ENCODE measurements around the gene RFX7.

Gene RFX7

GRCh38 chr15:56102441-56102840 is 141.2 kb downstream of the RFX7 start:
- no peak for DNase-seq

- no peak for DNase-seq
These were observed 144.4 kb downstream of the RFX7 start for GRCh38 chr15:56099311-56099710.

DNA sequence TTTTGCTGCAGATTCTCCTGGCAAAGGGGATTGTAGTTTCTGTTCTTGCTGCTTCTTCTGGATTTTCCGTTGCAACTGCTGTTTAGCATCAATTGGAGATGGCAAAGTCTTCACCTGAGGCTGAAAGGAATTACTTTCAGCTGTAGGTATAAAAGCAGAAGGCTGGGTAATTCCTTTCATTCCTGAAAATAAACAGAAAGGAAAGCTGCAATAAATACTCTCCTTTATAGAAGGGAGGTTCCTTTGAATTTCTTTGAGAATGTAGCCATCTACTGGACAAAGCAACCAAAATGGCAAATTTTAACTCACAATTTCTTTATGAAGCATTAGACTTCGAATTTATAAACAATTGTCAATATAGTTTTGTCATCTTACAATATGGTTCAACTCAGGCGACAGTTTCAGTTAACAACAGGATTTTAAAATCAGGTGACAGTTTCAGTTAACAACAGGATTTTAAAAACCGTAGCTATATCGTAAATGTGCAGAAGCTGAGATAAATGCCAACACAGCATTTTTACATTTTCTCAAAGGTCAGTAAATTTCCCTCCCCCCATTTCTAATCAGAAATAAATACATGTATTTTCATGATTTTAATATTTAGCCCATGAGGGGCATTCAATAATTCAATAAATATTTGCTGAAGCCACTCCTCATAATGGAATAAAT is 145.3 kb downstream of the RFX7 start:
- no peak for DNase-seq

GRCh38 chr15:56095406-56095805 is 148.3 kb downstream of the RFX7 start:
- no peak for DNase-seq

- DNase-seq: no peak
These were observed 149.5 kb downstream of the RFX7 start for GRCh38 chr15:56094171-56094570.

DNA sequence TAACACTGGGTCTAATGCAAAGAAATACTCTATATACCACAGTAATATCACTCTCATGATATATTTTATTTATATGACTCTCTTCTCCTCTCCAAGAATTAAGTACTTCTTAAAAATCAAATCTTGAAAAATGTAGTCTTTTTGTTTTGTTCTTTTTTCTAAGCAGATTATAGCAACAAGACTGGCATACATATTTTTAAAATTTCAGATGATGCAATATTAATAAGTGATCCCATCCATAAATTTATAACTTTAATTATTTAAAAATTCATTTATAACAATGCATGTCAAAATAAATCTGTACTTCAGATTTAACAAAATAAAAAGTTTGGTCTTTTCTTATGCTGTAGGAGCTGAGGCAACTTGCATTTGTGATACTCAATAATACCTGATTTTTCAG is 155.3 kb downstream of the RFX7 start:
- no peak for DNase-seq

DNA sequence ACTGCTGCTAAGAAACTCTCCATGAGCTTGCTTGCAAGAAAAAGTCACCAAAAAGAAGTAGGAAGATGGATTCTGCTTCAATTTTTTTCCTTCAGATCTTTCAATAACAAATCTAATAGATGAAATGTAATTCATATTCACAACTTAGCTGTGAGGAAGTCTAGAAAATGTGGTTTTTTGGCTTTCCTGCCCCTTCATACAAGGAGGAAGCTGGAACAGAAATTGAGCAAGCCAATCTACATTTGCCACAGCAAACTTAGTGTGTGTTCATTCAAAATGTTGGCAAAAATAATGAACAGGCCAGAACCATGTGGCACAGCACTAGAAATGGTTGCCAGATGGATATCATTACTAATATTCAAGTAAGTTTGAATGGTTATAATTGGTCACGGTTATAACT is 157.1 kb downstream of the RFX7 start:
- DNase-seq: no peak

GRCh38 chr15:56082263-56082761 is 161.4 kb downstream of the RFX7 start:
- no peak for DNase-seq

GRCh38 chr15:56077081-56077480 is 166.6 kb downstream of the RFX7 start:
- DNase-seq: no peak

GRCh38 chr15:56076640-56077039 is 167.0 kb downstream of the RFX7 start:
- no peak for DNase-seq

DNA sequence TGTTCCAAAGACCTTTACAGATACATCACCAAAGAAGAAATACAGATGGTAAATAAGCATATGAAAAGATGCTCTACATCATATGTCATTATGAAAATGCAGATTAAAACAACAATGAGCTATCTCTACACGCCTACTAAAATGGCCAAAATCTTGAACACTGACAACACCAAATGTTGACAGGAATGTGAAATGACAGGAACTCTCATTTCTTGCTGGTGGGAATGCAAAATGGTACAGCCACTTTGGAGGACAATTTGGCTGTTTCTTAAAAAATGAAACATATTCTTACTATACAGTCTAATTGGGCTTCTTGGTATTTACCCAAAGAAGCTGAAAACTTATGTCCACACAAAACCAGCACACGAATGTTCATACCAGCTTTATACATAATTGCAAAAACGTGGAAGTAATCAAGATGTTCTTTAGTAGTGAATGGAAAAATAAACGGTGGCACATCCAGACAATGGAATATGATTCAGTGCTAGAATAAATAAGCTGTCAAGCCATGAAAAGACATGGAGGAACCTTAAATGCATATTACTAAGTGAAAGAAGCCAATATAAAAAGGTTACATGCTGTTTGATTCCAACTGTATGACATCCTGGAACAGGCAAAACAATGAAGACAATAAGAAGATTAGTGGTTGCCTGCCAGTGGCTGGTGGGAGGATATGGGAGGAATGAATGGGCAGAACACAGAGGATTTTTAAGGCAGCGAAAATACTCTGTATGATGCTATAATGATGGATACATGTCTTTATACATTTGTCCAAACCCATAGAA is 169.0 kb downstream of the RFX7 start:
- no peak for DNase-seq

DNA sequence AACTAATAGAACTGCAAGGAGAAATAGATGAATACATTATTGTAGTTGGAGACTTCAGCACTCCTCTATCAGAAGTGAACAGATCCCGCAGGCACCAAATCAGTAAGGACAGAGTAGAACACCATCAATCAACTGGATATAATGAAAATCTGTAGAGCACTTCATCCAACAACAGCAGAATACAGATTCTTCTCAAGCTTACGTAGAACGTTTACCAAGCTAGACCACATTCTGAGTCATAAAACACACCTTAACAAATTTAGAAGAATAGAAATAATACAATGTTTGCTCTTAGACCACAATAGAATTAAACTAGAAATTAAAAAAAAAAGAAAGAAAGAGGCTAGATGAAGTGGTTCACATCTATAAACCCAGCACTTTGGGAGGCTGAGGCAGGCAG is 179.5 kb downstream of the RFX7 start:
- DNase-seq: no peak

- DNase-seq: no peak
These were observed 184.0 kb downstream of the RFX7 start for GRCh38 chr15:56059716-56060115.

DNA sequence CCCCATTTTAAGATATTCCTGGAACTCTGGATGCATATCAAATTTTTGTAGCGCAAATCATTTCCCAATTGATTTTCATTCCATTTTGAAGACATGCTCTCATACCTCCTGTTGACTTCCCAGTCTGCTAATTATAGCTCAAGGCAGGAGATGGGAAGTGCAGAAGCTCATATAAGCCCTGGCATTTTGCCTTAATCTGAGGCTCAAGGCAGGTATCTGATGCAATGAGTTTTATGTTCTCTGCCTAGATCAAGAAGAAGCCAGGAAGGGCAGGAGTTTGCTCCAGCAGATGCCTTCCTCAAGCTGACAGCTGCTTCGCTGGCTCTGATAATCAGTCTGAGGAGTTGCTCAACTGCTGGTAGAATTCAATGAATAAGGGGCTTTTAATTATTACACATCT is 184.7 kb downstream of the RFX7 start:
- DNase-seq: no peak

DNA sequence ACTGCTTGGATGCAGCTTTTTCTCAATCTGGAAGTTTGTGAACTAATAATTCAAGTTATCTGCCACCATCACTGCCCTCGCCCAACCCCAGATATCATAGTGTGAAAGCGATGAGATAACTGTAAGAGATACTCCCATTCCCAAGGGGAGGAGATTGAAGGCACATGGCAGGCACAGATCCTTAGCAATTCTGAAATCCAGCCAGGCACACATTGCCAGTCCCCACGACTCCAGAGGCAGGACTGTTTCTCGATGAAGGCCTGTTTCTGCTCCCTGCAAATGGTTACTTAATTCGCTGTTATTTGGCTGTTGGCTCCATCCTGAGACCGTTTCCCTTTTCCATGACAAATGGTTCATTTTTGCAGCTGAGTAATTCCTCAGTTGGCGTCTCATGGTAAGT is 187.1 kb downstream of the RFX7 start:
- no peak for DNase-seq

GRCh38 chr15:56053046-56053400 is 190.7 kb downstream of the RFX7 start:
- no peak for DNase-seq

GRCh38 chr15:56052395-56053045 is 191.2 kb downstream of the RFX7 start:
- DNase-seq: peak; percentile 75

DNA sequence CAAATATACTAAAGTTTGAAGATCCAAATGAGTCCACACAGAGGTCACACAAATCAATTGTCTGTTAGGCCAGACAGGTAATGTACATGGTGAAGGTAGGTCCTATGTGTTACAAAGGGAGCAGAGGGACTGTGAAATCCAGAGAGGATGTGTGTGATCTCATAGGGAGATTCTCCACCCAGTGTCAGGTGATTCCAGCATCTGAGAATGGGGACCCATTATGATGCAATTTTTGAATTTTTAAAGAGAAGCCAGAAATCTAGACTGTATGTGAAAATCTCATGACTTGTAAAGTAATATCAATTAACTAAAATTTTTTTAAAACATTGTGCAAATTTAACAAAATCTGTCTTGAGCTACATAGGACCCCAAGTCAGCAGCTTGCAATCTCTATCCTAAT is 192.0 kb downstream of the RFX7 start:
- DNase-seq: no peak

DNA sequence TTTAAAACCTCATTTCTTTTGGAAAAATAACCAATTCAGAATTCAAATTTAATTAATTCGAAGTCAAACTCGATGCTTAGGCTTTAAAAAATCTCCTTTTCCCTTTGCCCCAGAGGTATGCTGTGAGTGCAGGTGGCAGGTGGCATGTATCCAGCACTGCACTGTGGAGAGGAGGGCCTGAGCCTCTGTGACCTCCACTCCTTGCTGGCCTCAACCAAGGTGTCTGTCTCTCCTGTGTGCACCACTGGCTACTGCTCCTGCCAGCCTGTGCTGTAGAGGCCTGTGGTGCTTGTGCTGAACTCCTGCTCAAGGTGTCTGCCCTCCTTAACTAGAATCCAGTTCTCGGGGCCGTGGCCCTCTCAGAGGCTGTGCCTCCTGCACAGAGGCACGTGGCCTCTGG is 194.1 kb downstream of the RFX7 start:
- no peak for DNase-seq

DNA sequence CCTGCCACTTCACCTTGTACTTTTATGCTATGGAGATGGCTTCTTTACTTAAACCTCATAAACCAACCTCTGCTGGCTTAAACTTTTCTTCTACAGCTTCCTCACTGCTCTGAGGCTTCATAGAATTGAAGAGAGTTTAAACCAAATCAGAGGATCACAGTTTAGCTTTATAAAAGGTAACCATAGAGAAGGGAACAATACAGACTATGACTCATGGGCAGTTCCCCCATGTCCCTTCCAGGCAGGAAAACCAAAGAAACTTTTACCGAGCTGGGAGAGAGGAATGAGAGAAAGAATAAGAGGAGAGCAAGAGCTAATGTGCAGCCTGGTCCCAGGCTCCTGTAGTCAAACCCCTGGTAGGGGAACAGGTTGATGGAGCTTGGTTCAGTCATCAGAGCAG is 196.3 kb downstream of the RFX7 start:
- no peak for DNase-seq

DNA sequence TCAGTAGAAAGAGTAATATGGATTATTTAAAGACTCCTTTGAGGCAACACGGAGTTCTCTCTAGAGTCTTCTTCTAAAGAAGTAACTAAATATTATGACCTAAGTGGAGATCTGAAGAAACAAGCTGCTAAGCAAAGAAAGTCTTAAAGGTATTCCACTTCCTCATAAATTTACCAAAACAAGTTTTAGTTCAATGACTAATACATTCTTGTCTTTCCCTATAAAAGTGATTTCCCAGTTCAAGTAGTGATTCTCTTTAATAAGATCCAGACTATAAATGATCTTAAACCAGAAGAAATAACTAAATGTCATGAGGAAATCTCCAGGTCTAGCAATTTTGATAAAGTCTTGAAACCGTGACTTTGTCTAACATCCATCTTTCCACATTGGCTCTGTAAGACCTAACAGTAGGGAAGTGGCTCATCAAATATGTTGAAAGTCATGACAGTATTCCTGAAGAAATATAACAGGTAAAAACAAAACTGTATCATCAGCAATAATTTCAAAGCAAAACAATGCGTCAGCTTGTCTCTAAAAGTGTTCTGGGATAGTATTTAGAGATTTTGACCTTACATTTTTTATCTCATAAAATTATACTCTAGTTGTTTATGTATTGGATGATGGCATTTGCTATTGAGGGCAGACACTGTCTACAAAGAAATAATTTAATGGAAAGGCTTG is 198.5 kb downstream of the RFX7 start:
- no peak for DNase-seq

DNA sequence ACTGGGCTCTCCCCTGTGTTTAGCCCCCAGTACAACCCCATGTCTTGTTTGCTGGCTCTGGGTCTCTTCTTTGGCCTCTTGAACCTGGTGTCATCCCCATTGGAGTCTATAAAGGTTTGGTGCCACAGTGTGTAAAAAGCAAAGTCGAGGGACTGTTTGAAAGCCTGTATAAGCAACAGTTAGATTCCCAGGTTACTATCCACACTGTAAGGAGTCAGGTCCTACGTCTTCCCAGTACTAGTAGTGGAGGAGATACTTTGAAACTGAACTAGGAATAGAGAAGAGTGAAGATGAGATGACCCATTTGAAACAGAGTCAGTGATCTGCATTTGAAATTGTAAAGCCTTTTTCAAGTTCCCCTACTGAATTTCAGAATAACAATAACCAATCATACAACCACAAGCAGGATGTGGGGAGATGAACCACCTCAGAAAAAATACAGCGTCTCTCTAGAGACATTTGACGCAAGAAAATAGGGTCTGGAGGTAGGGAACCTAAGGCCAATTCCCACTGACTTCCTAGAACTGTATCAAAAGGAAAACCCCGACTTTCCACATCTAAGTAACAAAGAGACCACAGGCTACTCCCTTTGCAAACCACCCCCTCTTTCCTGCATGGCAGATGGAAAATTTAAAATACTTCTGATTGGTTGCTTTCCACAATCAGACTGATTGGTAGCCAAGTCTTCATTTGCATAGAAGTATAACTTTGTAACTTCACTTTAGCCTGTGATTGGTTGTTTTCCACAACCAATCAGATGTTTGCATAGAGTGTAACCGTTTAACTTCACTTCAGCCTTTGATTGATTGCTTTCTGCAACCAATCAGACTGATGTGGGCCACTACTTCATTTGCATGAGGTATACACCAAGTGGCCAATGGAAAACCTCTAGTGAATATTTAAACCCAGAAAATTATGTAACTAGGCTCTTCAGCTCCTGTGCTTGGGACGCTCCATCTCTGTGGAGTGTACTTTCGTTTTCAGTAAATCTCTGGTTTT is 200.4 kb downstream of the RFX7 start:
- DNase-seq: no peak
